ENCODE data around the gene KRT3.
"Not testable (repeated sequence)": the region's sequence is repeated elsewhere in the genome, so short reads cannot be mapped to it uniquely, and the experiment has no call there.

KRT3 gene

GRCh38 chr12:52781399-52782082 lies 14.4 kb downstream of the KRT3 start:
- no peak for DNase-seq (ENCODE audit: low read depth)

DNA sequence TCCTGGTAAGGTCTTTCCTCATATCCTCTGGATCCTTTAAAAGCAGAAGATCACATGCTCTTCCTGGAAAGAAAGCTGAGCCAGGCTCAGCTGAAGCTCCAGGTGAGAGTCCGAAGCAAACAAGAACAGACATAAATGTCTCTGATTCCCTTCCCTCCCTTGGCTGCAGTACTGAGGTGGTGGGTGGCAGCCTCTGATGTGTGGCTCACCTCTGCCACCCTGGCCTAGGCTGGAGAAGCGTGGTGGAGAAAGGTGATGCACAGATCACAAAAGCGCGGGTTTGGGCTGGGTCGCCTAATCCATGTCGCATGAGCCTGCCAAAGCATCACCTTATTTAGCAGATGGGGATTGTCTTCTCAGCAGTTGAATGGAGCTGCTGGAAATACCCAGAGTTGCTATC lies 16.0 kb downstream of the KRT3 start:
- DNase-seq (ENCODE audit: low read depth) = no peak

- no peak for DNase-seq (ENCODE audit: low read depth)
Measured at GRCh38 chr12:52778833-52779232, 17.1 kb downstream of the KRT3 start.

- no peak for DNase-seq (ENCODE audit: low read depth)
Measured at GRCh38 chr12:52777566-52777965, 18.4 kb downstream of the KRT3 start.

GRCh38 chr12:52776913-52777395 lies 19.0 kb downstream of the KRT3 start, which contains the start of gene KRT76:
Gene KRT76, minus strand, starts transcription at chr12:52777345. Its CDS starts 54 bp downstream, at chr12:52777291.
- DNase-seq (ENCODE audit: low read depth) = no peak

- DNase-seq (ENCODE audit: low read depth) = no peak
Measured at GRCh38 chr12:52776435-52776834, 19.5 kb downstream of the KRT3 start.

- DNase-seq (ENCODE audit: low read depth) = no peak
Measured at GRCh38 chr12:52774629-52775250, 21.2 kb downstream of the KRT3 start.

DNA sequence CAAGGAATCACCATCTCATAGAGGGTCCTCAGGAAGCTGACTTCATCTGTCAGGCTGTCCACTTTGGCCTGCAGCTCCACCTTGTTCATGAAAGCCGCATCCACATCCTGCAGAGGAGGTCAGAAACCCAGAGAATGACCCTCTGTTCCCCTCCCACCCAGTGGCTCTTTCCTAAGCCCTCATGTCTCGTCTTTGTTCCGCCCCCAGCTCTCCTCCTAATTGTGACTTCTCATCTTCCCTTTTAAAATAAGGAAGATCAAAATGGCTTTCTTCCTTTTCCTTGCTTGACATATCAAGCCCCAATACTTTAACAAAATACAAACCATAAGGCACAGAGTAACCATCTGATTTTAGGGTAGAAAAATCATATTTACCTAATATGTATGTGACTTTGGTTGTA lies 23.1 kb downstream of the KRT3 start:
- no peak for DNase-seq (ENCODE audit: low read depth)

GRCh38 chr12:52772188-52772587 lies 23.7 kb downstream of the KRT3 start:
- no peak for DNase-seq (ENCODE audit: low read depth)

GRCh38 chr12:52771505-52771904 lies 24.4 kb downstream of the KRT3 start:
- no peak for DNase-seq (ENCODE audit: low read depth)

GRCh38 chr12:52771088-52771487 lies 24.8 kb downstream of the KRT3 start:
- no peak for DNase-seq (ENCODE audit: low read depth)

- no peak for DNase-seq (ENCODE audit: low read depth)
Measured at GRCh38 chr12:52769946-52770345, 26.0 kb downstream of the KRT3 start.

GRCh38 chr12:52769354-52769753 lies 26.6 kb downstream of the KRT3 start:
- DNase-seq (ENCODE audit: low read depth) = no peak

GRCh38 chr12:52768479-52769200 lies 27.3 kb downstream of the KRT3 start:
- no peak for DNase-seq (ENCODE audit: low read depth)

DNA sequence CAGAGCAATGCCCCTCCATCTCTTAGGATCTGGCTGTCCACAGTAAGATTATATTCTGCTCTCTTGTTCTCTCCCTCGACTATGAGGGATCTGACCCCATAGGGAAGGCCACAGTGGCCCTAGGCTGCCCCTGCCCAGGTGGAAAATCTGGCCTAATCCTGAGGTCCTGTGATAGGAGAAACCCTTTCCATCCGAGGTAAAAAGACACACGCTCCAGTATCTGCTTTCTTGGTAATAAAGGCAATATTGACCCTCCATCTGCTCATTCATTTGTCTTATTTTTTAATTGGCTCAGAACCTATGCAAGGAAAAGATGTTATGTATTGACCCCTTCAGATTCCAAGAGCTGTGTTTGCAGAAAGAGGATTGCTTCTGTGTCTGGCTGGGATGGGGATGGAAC lies 28.5 kb downstream of the KRT3 start:
- no peak for DNase-seq (ENCODE audit: low read depth)

DNA sequence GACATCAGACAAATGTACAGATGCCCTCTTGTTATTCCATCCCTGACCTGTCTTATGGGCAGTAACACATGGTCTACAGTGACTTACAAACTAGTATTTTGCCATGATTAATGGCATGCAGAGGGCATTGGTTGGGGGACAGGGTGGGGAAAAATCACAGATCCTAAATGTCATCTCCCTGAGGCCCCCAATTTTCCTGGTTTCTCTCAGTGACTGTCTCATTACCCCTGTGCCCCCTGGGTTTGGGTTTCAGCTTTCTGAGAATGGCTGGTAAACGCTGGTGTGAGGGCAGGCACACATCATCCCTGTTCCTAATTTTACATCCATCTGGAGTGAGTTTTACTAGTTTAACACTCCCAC lies 28.9 kb downstream of the KRT3 start:
- DNase-seq (ENCODE audit: low read depth) = no peak

DNA sequence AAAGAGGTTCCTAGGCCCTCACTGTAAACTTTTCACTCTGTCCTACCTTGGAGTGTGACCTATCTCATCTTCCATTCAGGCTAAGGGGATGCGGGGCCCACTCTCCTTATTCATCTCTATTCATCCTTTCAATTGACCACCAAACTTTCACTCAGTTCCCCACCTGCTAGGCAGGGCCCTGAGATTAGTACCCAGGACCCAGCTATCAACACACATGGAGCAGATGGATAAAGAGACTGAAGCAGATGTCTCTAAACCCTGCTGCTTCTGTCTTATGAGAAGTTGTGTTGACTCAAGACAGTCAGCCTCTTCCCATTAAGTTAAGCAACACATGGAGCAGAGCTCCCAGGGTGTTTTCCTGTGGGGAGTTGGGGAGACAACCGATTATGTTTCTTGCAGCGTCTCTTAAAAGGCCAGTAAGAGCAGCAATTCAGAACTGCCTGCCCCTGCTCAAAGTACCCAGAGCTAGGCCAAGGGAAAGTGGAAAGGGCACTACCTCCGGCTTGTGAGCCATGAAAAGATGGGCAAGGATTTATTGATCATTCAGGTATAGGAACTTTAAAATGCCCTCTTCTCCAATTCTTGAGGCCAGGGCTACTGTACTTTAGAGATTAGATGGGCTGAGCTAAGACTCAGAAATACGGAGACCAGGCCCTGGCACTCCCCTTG lies 29.4 kb downstream of the KRT3 start:
- DNase-seq (ENCODE audit: low read depth) = no peak

DNA sequence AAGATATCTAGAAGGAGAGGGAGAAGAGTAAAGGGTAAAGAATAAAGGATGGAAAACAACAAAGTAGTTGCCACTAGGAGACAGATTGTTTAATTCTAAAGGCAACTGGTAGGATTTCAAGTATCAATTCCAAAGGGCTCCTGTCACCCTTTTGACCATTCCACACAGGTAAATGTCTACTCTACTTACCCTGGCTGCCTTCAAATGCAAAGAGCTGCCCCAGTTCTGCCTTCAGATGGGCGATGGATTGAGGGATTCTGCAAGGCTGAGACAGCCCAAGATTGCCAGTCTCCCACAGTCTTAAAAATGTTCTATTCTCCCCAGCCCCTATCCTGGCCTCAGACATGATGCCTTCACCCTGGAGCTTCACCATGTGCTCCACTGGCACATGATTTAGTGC lies 30.2 kb downstream of the KRT3 start:
- no peak for DNase-seq (ENCODE audit: low read depth)

GRCh38 chr12:52763991-52764390 lies 31.9 kb downstream of the KRT3 start:
- DNase-seq (ENCODE audit: low read depth) = no peak

GRCh38 chr12:52763036-52763659 lies 32.8 kb downstream of the KRT3 start:
- no peak for DNase-seq (ENCODE audit: low read depth)

- DNase-seq (ENCODE audit: low read depth) = no peak
Measured at GRCh38 chr12:52761802-52762201, 34.1 kb downstream of the KRT3 start.

DNA sequence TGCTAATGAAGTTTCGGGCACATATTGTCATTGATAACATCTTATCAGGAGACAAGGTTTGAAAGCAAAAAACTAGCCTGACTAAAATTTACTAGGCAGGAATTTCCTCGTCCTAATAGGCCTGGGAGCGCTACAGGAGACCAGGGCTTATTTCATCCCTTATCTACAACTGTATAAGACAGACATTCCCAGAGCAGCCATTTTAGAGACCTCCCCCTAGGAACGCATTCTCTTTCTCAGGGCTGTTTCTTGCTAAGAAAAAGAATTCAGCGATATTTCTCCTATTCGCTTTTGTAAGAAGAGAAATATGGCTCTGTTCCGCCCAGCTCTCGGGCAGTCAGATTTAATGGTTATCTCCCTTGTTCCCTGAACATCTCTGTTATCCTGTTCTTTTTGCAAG lies 34.7 kb downstream of the KRT3 start:
- not testable (repeated sequence) for DNase-seq (ENCODE audit: low read depth)

Data from non-pigmented ciliary epithelial cell (primary cell).